HG02970 (cell line): Measurements from ENCODE around the gene POMC.
"Not testable (repeated sequence)": the region's sequence is repeated elsewhere in the genome, so short reads cannot be mapped to it uniquely, and the experiment has no call there.

ENCODE experiments used
- ATAC-seq: cut with Tn5 transposase; IDR thresholded peaks from one replicate; pipeline ENCODE4 v1.9.1; 2021; ENCODE audit warnings: mild to moderate bottlenecking, moderate library complexity, moderate number of reproducible peaks; ENCODE audit not compliant: unreplicated experiment, low FRiP score

The POMC gene

GRCh38 chr2:25141120-25141519 is 27.3 kb downstream of the POMC start:
- no peak for ATAC-seq

DNA sequence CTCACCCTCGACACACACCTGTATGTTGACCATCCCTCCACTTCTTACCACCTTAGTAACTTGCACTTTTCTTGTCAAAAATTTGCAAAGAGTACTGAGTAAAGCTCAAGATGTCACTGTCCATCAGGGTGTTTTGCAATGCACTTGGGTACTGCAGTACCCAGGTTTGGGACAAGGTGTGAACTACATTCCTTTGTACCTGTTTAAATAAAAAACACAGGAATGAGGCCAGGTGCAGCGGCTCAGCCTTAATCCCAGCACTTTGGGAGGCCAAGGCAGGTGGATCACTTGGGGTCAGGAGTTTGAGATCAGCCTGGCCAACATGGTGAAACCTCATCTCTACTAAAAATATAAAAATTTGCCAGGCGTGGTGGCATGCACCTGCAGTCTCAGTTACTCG is 27.8 kb downstream of the POMC start:
- ATAC-seq = not testable (repeated sequence)

DNA sequence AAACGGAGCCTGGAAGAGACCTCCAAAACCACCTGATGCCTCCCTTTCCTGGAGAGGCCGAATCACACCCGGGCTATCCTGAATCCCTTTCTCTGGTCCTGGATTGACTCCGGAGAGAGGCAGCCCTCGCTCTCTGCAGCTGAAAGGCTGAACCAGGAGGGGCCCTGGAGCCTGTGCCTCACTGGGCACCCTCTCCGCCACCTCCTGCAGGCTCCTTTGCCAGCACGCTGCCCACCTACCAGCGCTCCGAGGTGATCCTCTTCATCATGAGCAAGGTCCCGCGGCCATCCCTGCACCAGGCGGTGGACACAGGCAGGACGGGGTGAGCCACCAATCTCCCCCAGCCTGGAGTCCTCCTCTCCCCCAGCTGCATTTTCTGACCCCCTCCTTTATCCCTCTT is 35.7 kb downstream of the POMC start:
- ATAC-seq = no peak

DNA sequence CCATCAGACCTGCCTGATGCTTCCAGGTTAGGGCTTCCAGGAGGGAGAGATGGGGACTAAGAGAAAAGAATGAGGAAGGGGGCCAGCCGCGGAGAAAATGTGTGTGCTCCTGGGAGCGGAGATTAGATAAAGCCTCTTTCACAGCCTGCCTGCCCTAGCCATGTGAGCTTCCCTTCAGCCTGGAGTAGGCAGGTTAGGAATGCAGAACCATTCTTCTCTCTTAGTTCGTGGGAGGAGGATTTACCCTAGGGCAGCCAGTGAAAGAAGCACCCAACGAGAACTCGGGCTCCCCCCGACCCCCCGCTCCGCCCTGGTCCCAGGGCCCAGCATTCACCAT is 36.1 kb downstream of the POMC start:
- no peak for ATAC-seq

GRCh38 chr2:25131567-25132298 is 36.6 kb downstream of the POMC start:
- ATAC-seq = no peak

GRCh38 chr2:25131253-25131566 is 37.2 kb downstream of the POMC start:
- no peak for ATAC-seq

DNA sequence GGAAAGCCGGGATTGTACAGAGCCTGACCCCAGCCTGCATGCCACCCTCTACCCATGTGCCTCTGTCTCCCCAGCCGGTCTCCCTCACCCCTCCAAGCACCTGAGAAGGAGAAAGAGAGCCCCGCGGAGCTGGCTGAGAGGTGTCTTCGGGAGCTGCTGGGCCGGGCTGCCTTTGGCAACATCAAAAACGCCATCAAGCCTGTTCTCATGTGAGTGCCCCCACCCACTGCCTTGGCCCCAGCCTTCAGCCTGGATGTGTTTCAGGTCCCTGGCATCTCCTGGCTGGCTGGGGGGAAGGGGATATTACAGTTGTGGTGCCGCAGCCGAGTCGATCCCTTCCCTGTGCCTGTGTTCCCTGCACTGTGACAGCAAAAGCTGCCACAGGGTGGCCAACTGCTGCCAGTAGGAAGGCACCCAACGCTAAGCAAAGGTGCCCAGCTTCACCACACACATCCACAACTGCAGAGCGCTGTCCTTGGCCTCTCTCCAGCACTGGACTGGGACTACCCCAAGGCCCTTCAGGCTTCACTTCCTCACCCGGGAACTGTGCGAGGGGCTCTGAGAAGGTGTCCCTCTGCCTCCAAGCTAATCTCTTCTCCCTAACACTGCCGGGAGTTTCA is 38.4 kb downstream of the POMC start:
- no peak for ATAC-seq

GRCh38 chr2:25127646-25128045 is 40.7 kb downstream of the POMC start:
- ATAC-seq = no peak

- ATAC-seq = not testable (repeated sequence)
Observed at GRCh38 chr2:25127071-25127470, 41.3 kb downstream of the POMC start.

DNA sequence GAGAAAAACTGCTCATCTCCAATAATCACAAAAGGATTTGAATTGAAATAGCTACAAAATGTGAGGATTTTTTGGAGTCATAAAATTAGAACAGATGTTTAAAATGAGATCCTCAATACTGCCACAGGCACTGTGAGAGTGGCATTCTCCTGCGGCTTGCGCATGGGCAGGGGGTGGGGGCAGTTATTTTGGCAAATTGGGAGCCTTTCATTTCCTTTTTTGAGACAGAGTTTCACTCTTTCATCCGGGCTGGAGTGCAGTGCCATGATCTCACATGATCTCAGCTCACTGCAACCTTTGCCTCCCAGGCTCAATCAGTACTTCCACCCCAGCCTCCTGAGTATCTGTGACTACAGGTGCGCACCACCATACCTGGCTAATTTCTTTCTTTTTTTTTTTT is 42.4 kb downstream of the POMC start:
- no peak for ATAC-seq

DNA sequence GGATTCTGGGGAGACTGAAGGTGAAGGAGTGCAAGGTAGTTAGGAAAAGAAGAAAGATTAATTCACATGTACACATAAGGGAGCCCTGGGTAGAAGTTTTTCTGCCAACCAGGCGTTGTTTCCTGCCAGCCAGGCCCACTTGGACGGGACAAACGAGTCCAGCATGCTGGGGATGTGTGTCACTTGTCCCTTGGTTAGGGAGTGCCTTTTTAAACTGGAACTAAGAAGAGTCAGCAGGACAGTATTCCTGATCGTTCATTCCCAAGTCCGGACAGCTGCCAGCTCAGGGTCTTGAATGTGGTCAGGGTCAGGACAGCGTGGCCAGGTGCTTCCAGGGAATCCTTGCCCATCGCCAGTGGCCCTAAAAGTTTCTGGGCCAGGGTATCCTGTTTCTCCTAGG is 43.2 kb downstream of the POMC start:
- no peak for ATAC-seq

DNA sequence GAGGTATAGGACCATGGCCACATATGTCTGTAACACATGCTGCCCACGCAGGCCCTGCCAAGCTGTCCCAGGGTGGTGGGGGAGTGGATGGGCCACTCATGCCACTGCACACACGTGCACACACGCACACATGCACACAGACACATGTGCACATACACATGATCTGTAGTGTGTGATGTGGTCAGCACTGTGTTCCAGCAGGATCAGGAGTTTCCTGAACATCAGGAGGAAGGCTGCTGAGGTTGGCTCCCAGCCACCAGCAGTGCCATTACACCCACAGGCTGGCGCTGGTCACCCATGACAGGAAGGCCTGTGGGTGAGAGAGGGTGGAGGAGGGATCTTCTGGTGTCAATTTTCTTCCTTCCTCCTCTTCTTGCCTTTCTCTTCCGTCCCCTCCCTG is 44.7 kb downstream of the POMC start:
- no peak for ATAC-seq

DNA sequence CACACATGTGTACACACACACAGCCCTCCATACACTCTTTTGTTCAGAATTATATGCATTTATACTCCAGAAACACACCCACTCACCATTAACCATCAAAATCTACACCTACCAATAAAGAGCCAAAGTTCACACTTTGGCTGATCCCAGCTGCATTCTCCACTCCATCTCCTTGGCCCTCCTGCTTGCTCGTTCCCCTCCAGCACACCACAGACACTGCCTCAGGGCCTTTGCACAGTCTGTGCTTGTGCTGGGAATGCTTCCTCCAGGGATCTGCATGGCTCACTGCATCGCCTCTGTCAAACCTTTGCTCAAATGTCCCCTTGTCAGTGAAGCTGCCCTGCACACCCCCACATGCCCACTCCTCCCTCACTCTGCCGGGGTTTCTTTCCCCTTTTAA is 46.0 kb downstream of the POMC start:
- ATAC-seq = no peak

GRCh38 chr2:25119263-25119662 is 49.1 kb downstream of the POMC start:
- ATAC-seq = no peak

GRCh38 chr2:25116956-25117355 is 51.4 kb downstream of the POMC start:
- ATAC-seq = no peak

DNA sequence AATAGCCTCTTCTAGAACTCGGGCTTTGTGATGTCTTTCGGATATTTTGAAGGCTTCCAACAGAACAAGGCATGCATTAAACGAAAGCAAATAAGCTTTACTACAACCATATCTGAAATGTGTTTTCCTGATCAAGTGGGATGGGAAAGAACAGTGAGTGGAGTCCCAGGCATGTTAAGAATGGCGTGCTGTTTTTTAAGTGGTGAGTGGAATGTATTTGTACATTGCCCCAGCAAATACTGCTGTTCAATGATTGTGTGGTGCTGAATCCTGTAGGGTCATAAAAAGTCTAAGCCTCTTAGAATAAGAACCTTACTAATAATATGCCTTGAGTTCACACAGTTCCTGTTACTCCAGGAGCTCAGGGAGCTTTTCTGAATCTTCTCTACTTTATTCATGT is 52.5 kb downstream of the POMC start:
- no peak for ATAC-seq

DNA sequence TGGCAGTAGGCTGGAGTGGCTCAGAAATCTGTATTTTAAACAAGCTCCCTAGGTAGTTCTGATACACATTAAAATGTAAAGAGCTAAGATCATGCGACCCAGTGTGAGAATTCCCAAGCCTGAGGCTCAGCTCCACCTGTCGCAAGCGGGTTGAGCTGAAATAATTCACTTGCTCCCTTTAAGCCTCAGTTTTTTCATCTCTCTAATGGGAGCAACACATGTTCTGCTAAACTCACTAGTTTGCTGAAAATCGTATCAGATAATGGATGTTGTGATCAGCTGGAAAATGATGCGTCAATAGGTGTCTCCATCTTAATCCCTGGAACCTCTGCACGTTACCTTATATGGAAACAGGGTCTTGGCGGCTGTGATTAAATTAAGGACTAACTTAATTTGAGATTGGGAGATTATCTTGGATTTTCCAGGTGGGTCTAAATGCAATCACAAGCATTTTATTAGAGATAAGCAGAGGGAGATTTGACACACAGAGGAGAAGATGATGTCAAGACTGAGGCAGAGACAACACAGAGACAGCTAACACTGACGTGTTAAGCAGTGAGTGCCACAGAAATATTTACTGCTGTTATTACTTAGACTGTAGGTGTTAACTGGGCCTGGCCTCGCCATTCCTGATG is 53.0 kb downstream of the POMC start:
- ATAC-seq = no peak

DNA sequence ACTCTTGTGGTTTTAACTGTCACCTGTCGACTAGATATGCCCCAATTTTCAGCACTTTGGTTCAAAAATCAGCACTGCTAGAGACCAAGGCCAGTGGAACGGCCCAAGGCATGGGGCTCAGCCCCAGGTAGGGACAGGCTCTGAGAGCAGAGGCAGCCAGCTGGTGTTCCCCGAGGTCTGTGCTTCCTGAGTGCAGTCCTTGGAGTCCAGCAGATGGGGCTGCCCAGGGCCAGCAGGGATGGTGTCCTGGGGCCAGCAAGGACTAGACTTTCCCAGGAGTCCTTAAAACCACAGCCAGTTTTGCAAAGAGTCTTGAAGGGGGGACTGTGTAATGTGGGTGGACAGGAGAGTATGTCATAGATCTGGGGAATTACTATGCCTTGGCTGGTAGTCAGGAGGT is 56.3 kb downstream of the POMC start:
- ATAC-seq = no peak
